22Rv1 (cell line): Measurements from ENCODE around the gene TAF10.

Experiments
- ZFX ChIP-seq: fragments of 450-650 bp; IDR thresholded peaks from 2 replicates; pipeline ENCODE4 v1.6.1; 2017; ENCODE audit warnings: antibody characterized with exemption, borderline replicate concordance
- TF ChIP-seq, protein P1 (sequence below): fragments of 450-650 bp; IDR thresholded peaks from 2 replicates; pipeline ENCODE4 v1.5.1; 2017; ENCODE audit warnings: mild to moderate bottlenecking

DNA sequence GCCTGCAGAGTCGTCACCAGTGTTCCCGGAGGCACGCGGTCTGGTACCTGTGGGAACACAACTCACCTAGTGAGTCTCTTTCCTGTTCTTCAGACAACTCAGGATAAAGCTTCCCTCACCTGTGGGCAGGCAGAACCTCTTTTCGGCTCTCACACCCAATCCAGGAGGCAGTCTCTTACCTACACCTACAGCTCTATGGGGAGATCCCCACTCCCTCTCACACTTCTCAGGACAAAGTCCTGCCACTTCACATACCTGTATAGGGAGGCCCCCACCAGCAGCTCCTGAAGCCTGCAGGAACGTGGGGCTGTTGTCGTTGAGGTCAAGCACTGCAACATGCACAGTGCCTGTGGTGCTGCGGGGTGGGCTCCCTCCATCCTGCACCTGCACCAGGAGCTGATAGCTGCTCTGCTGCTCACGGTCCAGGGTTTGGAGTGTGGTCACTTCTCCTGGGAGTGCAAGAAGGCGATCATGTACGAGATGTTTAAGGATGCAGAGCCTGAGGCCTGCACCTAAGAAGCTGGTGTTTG, 19.4 kb upstream of the TAF10 start:
- TF ChIP-seq, protein P1, sequence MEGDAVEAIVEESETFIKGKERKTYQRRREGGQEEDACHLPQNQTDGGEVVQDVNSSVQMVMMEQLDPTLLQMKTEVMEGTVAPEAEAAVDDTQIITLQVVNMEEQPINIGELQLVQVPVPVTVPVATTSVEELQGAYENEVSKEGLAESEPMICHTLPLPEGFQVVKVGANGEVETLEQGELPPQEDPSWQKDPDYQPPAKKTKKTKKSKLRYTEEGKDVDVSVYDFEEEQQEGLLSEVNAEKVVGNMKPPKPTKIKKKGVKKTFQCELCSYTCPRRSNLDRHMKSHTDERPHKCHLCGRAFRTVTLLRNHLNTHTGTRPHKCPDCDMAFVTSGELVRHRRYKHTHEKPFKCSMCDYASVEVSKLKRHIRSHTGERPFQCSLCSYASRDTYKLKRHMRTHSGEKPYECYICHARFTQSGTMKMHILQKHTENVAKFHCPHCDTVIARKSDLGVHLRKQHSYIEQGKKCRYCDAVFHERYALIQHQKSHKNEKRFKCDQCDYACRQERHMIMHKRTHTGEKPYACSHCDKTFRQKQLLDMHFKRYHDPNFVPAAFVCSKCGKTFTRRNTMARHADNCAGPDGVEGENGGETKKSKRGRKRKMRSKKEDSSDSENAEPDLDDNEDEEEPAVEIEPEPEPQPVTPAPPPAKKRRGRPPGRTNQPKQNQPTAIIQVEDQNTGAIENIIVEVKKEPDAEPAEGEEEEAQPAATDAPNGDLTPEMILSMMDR = no peak
- TF ChIP-seq ZFX = no peak
